HepG2 (cell line): Measurements from ENCODE around the gene TET3. TPM values are rescaled to one million over a fixed set of nuclear protein-coding genes. Genes with fewer than 3 reads are reported as not detected.
A peak's percentile ranks its signal among the peaks of the same experiment; 100 is the strongest.

ENCODE experiments used
- ATAC-seq: fragments of 200-7000 bp; cut with Tn5 transposase; 3 replicates; pipeline ENCODE4 v1.9.1; 2020; ENCODE audit warnings: mild to moderate bottlenecking, moderate library complexity
- BruUV-seq: library from RNA; stranded (reverse); fragments of 400-500 nt; replicated peaks from 2 replicates; lab custom pipeline; 2021; lab: Mats Ljungman, UMichigan
- CTCF ChIA-PET: fragments of 300-600 bp; formaldehyde crosslinking; extraction: SDS; loops from one replicate; lab custom pipeline; 2021; ENCODE audit warnings: low total read pairs, inconsistent platforms, low intra/inter-chr PET ratio; lab: Yijun Ruan, JAX
- POLR2A ChIA-PET: fragments of 350-600 bp; sonication (Branson Sonifier 250); formaldehyde crosslinking; loops from one replicate; lab custom pipeline; 2020; ENCODE audit warnings: antibody characterized with exemption, inconsistent platforms; lab: Yijun Ruan, JAX
- DNase-seq: peaks from one replicate; pipeline ENCODE4 v3.0.0-alpha.2; 2015; ENCODE audit warnings: low spot score
- FAIRE-seq: peaks from 3 replicates; lab custom pipeline; 2011; peaks lifted over from hg19 to GRCh38; lab: Jason Lieb, UNC
- H2AFZ ChIP-seq: one replicate; pipeline ENCODE4 v1.6.1; 2011; ENCODE audit warnings: low read length, inconsistent platforms
- H3K27ac ChIP-seq: fragments of 300-600 bp; 3 replicates; pipeline ENCODE4 v1.8.0; 2011; ENCODE audit warnings: mixed run types, mild to moderate bottlenecking, mixed read lengths, low read length, inconsistent platforms; ENCODE audit not compliant: insufficient read depth; ENCODE audit errors: extremely low read length
- H3K27me3 ChIP-seq, 2 experiments: fragments of 200-600 bp in 1 of 2; 2 replicates in 1 of 2; 3 replicates in 1 of 2; pipeline versions ENCODE4 v1.6.0 to v1.8.0; 2011; ENCODE audit warnings: low read length in 2 of 2, mild to moderate bottlenecking in 2 of 2, moderate library complexity in 2 of 2, inconsistent platforms in 1 of 2; ENCODE audit not compliant: insufficient read depth in 2 of 2, control insufficient read depth in 1 of 2
- H3K36me3 ChIP-seq, 2 experiments: fragments of 200-600 bp in 1 of 2; replicated peaks in 1 of 2; 2 replicates in 1 of 2; 3 replicates in 1 of 2; pipeline versions ENCODE4 v1.5.1 to v1.8.0; 2011; ENCODE audit warnings: low read length in 2 of 2, inconsistent platforms in 1 of 2; ENCODE audit not compliant: insufficient read depth in 2 of 2, control insufficient read depth in 1 of 2
- H3K4me1 ChIP-seq: 2 replicates; pipeline ENCODE4 v1.5.1; 2012; ENCODE audit warnings: low read length, inconsistent platforms; ENCODE audit not compliant: insufficient read depth
- H3K4me2 ChIP-seq: 2 replicates; pipeline ENCODE4 v1.6.0; 2011; ENCODE audit warnings: low read depth, low read length, inconsistent platforms
- H3K4me3 ChIP-seq, 3 experiments: fragments of 200-600 bp in 1 of 3; sonication (generic), shearing (Covaris generic) in 1 of 3; replicated peaks in 1 of 3; 2 replicates each; pipeline ENCODE4 v1.5.1; 2011 to 2016; ENCODE audit warnings: low read length in 3 of 3, inconsistent platforms in 2 of 3, low read depth in 2 of 3, mild to moderate bottlenecking in 2 of 3, control low read depth in 1 of 3, mixed read lengths in 1 of 3; ENCODE audit not compliant: insufficient read depth in 1 of 3
- H3K79me2 ChIP-seq: one replicate; pipeline ENCODE4 v1.6.1; 2011; ENCODE audit warnings: low read length, inconsistent platforms; ENCODE audit not compliant: insufficient read depth
- H3K9ac ChIP-seq: 2 replicates; pipeline ENCODE4 v1.6.0; 2011; ENCODE audit warnings: mild to moderate bottlenecking, low read depth, low read length, inconsistent platforms; ENCODE audit not compliant: insufficient read depth
- H3K9me3 ChIP-seq: 2 replicates; pipeline ENCODE4 v1.5.1; 2012; ENCODE audit warnings: mild to moderate bottlenecking, low read length
- H4K20me1 ChIP-seq: 2 replicates; pipeline ENCODE4 v1.6.0; 2011; ENCODE audit warnings: inconsistent platforms, mild to moderate bottlenecking, low read length, moderate library complexity; ENCODE audit not compliant: insufficient read depth
- MEF2D ChIP-seq: sonication (generic); formaldehyde crosslinking; IDR thresholded peaks from 2 replicates; pipeline ENCODE4 v1.5.1; 2020; ENCODE audit warnings: mild to moderate bottlenecking, missing genetic modification reagents
- RORA ChIP-seq: sonication (generic); formaldehyde crosslinking; IDR thresholded peaks from 2 replicates; pipeline ENCODE4 v1.5.0; 2020; ENCODE audit warnings: mild to moderate bottlenecking, missing genetic modification reagents, moderate library complexity
- TCF12 ChIP-seq, 2 experiments: fragments of 450-650 bp in 1 of 2; sonication (generic) in 1 of 2; formaldehyde crosslinking in 1 of 2; IDR thresholded peaks; 2 replicates each; pipeline versions ENCODE4 v1.6.1 to v1.8.0; 2017 to 2022; ENCODE audit warnings: antibody characterized with exemption in 1 of 2, mild to moderate bottlenecking in 1 of 2, missing genetic modification reagents in 1 of 2, moderate library complexity in 1 of 2
- ZKSCAN8 ChIP-seq: IDR thresholded peaks from 2 replicates; pipeline ENCODE4 v1.6.1; 2016; ENCODE audit warnings: borderline replicate concordance, missing genetic modification reagents, missing compliant biosample characterization
- ZNF326 ChIP-seq: sonication (generic); formaldehyde crosslinking; IDR thresholded peaks from 2 replicates; pipeline ENCODE4 v1.4.0; 2020; ENCODE audit warnings: missing genetic modification reagents, borderline replicate concordance
- ZSCAN22 ChIP-seq: sonication (generic); formaldehyde crosslinking; IDR thresholded peaks from 2 replicates; pipeline ENCODE4 v1.4.0; 2020; ENCODE audit warnings: mild to moderate bottlenecking, missing genetic modification reagents
- WGBS: methylation state at CpG from one replicate; pipeline ENCODE4 v1.1.6; 2017; ENCODE audit warnings: low lambda C conversion rate; 5-methylcytosine and 5-hydroxymethylcytosine counted together
- in situ Hi-C: cut with HindIII; loops from 2 replicates; pipeline ENCODE4 v1.10.0; 2017; ENCODE audit warnings: low pct_unique_long_range_greater_than_20kb; ENCODE audit not compliant: extremely low pct_ligation_motif_present
- intact Hi-C: fragments of 100-400 bp; cut with micrococcal nuclease; formaldehyde crosslinking; loops from one replicate; pipeline ENCODE4 v1.10.0; 2022; ENCODE audit not compliant: unreplicated experiment
- polyA plus RNA-seq, 8 experiments: library from polyadenylated mRNA; depleted of rRNA in 3 of 8; stranded (reverse) in 7 of 8; unstranded in 1 of 8; fragments of >200 nt; fragmentation: Illumina TruSeq in 4 of 8; extraction: Trizol in 4 of 8; gene quantifications; 2 replicates each; pipeline versions ENCODE4 v1.2.1 to v1.2.3, GENCODE V29; 2011 to 2016; ENCODE audit warnings: low read depth in 4 of 8, missing spikeins in 1 of 8, mixed read lengths in 1 of 8; ENCODE audit not compliant: insufficient read depth in 1 of 8
- total RNA-seq, 5 experiments: library from RNA; depleted of rRNA; stranded (reverse); fragments of >200 nt; fragmentation: Illumina TruSeq; extraction: Trizol; gene quantifications; 2 replicates each; pipeline ENCODE4 v1.2.3, GENCODE V29; 2016; ENCODE audit warnings: low read depth in 1 of 5
- TF ChIP-seq, protein P1 (sequence below): sonication (generic); formaldehyde crosslinking; conservative IDR thresholded peaks from 2 replicates; pipeline ENCODE4 v1.8.1; 2023; ENCODE audit warnings: missing genetic modification reagents
- TF ChIP-seq, protein P2 (sequence below): IDR thresholded peaks from 2 replicates; pipeline ENCODE4 v1.6.1; 2016; ENCODE audit warnings: mild to moderate bottlenecking, missing biosample characterization, missing genetic modification reagents
- TF ChIP-seq, protein P3 (sequence below): sonication (generic); formaldehyde crosslinking; IDR thresholded peaks from 2 replicates; pipeline ENCODE4 v1.4.0; 2020; ENCODE audit warnings: missing genetic modification reagents, mild to moderate bottlenecking, borderline replicate concordance
- TF ChIP-seq, protein P4 (sequence below): sonication (generic); formaldehyde crosslinking; IDR thresholded peaks from 2 replicates; pipeline ENCODE4 v1.8.0; 2022; ENCODE audit warnings: mild to moderate bottlenecking, missing genetic modification reagents, moderate library complexity

TET3 gene
- total and polyA plus RNA-seq, 2 of the 13 experiments (the other 11 are each of a cell fraction or from before 2014, with no cell fraction given): 4.3 to 6.8 TPM

DNA sequence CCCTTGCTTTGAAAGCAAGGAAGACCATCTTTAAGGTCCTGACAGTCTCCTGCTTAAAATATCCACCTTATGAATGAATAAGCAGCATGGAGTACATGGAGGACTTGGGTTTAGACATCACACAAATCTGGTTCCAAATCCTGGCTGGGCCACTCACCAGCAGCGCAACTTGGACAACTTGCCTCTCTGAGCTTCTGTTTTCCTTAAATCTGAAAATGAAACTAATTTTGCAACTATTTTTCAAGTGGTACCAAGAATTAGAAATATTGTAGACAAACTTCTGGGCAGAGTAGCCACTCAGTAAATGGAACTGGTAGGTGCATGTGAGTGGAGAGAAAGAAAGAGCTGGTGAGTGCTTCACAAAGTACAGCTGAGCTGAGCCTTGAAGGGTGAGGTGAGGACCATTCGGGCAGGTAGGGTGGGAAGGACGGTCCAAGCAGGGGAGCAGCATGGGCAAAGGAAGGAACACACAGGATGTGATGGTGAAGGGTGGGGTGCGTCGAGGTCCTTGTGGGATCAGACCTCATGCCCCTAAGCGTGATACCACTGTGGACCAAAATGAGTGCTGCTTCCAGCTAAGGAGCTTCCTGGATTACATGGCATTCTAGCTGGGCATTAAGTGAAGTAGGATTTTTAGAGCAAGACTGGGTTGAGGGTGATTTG lies 14.4 kb upstream of the TET3 start:
- no peak overlapping the region for H3K4me2 ChIP-seq
- no peak overlapping the region for H3K27ac ChIP-seq
- TF ChIP-seq, protein P1, sequence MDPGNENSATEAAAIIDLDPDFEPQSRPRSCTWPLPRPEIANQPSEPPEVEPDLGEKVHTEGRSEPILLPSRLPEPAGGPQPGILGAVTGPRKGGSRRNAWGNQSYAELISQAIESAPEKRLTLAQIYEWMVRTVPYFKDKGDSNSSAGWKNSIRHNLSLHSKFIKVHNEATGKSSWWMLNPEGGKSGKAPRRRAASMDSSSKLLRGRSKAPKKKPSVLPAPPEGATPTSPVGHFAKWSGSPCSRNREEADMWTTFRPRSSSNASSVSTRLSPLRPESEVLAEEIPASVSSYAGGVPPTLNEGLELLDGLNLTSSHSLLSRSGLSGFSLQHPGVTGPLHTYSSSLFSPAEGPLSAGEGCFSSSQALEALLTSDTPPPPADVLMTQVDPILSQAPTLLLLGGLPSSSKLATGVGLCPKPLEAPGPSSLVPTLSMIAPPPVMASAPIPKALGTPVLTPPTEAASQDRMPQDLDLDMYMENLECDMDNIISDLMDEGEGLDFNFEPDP: 0 out of 2 replicates have a peak, but pooled peaks have one; percentile 32
- TF ChIP-seq, protein P2, sequence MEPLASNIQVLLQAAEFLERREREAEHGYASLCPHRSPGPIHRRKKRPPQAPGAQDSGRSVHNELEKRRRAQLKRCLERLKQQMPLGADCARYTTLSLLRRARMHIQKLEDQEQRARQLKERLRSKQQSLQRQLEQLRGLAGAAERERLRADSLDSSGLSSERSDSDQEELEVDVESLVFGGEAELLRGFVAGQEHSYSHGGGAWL (CRISPR knock-in tag): no peak
- in situ Hi-C loops: no loop called here
- no peak for DNase-seq
- peaks cover 0 to 7% of the 10 kb centered on the region in 2 experiments; a peak in 3 of 5 replicates for H3K27me3 ChIP-seq
- H3K4me3 ChIP-seq: no peak overlapping the region
- peak; percentile 10; the same call in 2 of the 3 replicates for ATAC-seq
- no peaks in the 10 kb centered on the region for H3K79me2 ChIP-seq
- no peaks in the 10 kb centered on the region for H4K20me1 ChIP-seq
- ChIA-PET POLR2A (interaction anchor here (1.0 to 1.6 kb wide), 2 partner anchors 10 to 43 kb away, joined by 3 to 8 read pairs; partner anchors contain the start of gene DGUOK), CTCF (no interaction called here)
- WGBS: 69% methylated on average over 6 of the region's 6 CpGs
- H3K4me1 ChIP-seq: peaks cover 26% of the 10 kb centered on the region
- no TSS peak for BruUV-seq
- no peaks in the 10 kb centered on the region for H3K9me3 ChIP-seq
- no peak overlapping the region for H3K9ac ChIP-seq
- intact Hi-C loops: no loop called here
- no peaks in the 10 kb centered on the region for H3K36me3 ChIP-seq
- H2AFZ ChIP-seq: no peak overlapping the region
- FAIRE-seq: no peak

DNA sequence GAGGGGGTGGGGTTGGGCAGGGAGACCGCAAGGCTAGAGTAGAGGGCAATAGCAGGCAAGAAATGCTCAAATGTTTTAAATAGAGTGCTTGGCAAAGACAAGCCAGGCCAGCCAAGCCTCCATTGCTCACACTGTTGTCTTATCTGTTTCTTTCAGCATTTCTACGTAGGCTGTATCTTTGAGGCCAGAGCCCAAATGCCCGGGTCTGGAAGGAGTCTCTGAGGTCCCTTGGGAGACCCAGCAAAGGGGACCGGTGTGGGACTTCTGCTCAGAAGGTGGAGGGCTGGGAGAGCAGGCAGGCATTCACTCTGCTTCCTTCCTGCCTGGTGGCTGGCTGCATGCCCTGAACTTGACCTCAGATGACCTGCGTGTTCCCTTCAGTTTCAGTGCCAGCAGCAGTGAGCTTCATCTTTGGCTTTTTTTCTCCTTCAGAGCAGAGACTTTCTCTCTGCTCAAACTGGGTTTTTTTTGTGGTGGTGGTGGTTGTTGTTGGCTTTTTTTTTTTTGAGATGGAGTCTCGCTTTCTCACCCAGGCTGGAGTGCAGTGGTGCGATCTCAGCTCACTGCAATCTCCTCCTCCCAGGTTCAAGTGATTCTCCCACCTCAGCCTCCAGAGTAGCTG lies 13.7 kb upstream of the TET3 start:
- Histone ChIP-seq H3K9me3 (no peaks in the 10 kb centered on the region), H3K4me1 (peaks cover 26% of the 10 kb centered on the region), H3K9ac (no peak overlapping the region), H3K27ac (no peak overlapping the region), H2AFZ (no peak overlapping the region), H4K20me1 (no peaks in the 10 kb centered on the region), H3K4me2 (peak overlapping the region; percentile 26), H3K27me3 (peaks cover 0 to 13% of the 10 kb centered on the region in 2 experiments; a peak in 3 of 5 replicates), H3K4me3 (peak overlapping the region in 1 of 3 experiments; percentile 19; a peak in 1 of 6 replicates), H3K79me2 (no peaks in the 10 kb centered on the region), H3K36me3 (no peaks in the 10 kb centered on the region)
- in situ Hi-C loops (no loop called here), intact Hi-C loops (no loop called here)
- POLR2A ChIA-PET: interaction anchor here (1.6 kb wide), 1 partner anchor 9 kb away, joined by 8 read pairs; no protein-coding TSS in a partner anchor
- BruUV-seq: no TSS peak
- CTCF ChIA-PET: no interaction called here
- DNase-seq (peak; percentile 29), FAIRE-seq (peak; percentile 8), ATAC-seq (peak; percentile 69)
- WGBS: 25% methylated on average over 6 of the region's 7 CpGs
- TF ChIP-seq, protein P3, sequence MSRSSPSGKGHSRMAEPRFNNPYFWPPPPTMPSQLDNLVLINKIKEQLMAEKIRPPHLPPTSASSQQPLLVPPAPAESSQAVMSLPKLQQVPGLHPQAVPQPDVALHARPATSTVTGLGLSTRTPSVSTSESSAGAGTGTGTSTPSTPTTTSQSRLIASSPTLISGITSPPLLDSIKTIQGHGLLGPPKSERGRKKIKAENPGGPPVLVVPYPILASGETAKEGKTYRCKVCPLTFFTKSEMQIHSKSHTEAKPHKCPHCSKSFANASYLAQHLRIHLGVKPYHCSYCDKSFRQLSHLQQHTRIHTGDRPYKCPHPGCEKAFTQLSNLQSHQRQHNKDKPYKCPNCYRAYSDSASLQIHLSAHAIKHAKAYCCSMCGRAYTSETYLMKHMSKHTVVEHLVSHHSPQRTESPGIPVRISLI: no peak
- no peak for TF ChIP-seq MEF2D
- TF ChIP-seq ZKSCAN8 (CRISPR knock-in tag): no peak
- TF ChIP-seq ZSCAN22 (CRISPR knock-in tag): no peak
- no peak for TF ChIP-seq ZNF326
- no peak for TF ChIP-seq TCF12 (IDR thresholded peaks at IDR 0.05)
- no peak for TF ChIP-seq TCF12 (CRISPR knock-in tag; IDR thresholded peaks at IDR 0.05)
- TF ChIP-seq RORA: no peak
- TF ChIP-seq, protein P4, sequence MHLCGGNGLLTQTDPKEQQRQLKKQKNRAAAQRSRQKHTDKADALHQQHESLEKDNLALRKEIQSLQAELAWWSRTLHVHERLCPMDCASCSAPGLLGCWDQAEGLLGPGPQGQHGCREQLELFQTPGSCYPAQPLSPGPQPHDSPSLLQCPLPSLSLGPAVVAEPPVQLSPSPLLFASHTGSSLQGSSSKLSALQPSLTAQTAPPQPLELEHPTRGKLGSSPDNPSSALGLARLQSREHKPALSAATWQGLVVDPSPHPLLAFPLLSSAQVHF (CRISPR knock-in tag): no peak
